Medulla oblongata (tissue), 1 donor: ENCODE results near the gene SRSF7.

Source experiments
- DNase-seq: peaks from one replicate; pipeline ENCODE4 v3.0.0-alpha.2; 2015; ENCODE audit errors: extremely low spot score

The SRSF7 gene

DNA sequence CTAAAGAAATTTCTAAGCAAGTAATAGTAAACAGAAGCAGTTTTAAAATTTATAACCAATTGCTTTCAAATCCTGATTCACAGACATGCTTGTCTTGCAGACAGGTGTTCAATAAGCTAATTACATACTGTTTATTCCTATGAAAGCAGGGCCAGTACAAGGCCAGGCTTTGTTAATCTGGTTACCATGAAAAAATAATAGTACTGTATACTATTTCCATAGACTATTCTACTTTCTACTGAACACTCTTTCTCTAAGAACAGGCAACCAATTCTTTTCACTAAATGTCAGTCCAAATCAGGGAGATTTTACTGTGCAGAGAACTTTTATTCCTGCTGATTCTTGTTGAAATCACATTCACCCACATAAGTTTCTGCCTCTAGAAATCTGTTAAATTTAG, 2.9 kb upstream of the SRSF7 start:
- no peak for DNase-seq

GRCh38 chr2:38751596-38752410, 642 bp upstream of the SRSF7 start:
- peak; percentile 31 for DNase-seq

GRCh38 chr2:38750011-38750890, 910 bp downstream of the SRSF7 start:
- DNase-seq, result peak; percentile 63

DNA sequence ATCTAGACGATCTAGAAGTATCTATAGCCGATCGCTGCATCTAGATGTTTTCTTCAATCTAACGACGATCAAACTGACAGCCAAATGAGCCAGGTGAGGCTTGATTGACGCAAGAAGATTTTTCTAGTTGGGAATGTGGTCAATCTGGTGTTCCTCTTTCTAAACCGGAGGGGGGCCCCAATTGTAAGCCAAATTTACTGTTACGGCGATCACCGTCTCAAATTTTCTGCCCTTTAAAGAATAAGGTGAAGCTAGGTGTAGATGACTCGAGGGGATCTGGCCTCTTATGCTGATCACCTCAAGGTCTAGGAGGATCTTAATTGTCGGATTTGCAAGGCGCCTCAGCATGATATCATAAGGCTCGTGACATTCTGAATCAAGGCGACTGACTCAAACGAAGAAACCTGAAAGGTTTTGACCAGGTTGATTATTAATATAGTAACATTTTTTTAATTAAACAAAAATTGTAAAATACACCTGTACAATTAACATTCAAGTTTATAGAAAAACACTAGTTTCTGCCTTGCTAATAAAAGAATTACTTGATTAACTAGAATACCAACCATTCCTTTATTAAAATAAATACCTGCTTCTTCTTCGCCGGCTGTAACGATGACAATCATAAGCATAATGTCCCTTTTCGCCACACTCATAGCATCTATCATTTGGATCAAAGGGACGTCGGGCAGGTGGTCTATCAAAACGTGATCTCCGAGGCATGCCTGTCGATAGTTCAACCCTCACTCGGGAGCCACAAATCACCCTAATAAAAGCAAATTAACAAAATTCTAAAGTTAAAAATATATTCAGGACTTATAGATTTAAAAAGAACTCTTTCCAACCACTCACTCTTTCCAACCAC, 2.0 kb downstream of the SRSF7 start:
- DNase-seq, result no peak

GRCh38 chr2:38748391-38748790, 2.8 kb downstream of the SRSF7 start:
- DNase-seq, result no peak

- DNase-seq, result no peak
These were observed 3.3 kb downstream of the SRSF7 start for GRCh38 chr2:38747819-38748218.

- no peak for DNase-seq
These were observed 4.1 kb downstream of the SRSF7 start for GRCh38 chr2:38747007-38747424.

DNA sequence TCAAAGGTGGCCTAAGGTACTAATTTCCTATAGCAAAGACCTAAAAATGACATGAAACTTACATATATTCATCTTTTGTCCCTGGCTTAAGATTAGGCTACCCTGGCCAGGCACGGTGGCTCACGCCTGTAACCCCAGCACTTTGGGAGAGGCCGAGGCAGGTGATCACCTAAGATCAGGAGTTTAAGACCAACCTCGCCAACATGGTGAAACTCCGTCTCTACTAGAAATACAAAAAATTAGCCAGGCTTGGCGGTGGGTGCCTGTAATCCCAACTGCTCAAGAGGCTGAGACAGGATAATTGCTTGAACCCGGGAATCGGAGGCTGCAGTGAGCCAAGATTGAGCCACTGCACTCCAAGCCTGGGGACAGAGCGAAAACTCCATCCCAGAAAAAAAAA, 5.9 kb downstream of the SRSF7 start:
- no peak for DNase-seq

- DNase-seq, result no peak
These were observed 6.8 kb downstream of the SRSF7 start for GRCh38 chr2:38744399-38744780.

DNA sequence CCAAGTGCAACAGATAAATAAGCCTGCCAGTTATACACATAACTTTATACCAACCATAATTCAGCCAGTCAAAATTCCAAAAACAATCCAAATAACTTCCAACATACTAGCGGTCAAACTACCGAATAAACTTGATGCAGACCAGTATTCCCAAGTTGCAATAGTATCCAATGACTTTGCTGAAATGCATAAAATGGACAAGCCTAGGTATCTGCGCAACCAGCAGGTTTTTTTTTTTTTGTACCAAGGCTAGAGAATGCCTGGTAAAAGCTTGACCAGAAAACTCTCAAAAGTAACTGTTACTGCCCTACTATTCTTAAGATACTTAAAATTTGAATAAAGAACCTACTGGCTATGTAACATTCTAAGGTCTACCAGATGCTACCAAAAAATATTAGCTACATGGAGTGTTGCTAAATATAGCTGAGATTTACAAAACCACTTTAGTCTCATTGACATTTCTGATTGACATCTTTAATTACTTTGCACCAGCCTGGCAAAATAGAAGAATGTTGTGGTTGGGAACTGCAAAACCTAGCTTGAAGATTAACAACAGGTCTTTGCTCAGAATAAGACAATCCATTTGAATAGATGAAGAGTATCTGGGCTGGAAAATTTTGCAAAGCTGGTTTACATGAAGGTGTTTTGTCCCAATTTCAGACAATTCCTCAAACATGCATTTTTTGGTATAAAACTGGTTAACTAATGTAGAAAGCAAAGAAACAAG, 7.3 kb downstream of the SRSF7 start:
- DNase-seq, result no peak

GRCh38 chr2:38742797-38743559, 8.2 kb downstream of the SRSF7 start:
- DNase-seq, result no peak

DNA sequence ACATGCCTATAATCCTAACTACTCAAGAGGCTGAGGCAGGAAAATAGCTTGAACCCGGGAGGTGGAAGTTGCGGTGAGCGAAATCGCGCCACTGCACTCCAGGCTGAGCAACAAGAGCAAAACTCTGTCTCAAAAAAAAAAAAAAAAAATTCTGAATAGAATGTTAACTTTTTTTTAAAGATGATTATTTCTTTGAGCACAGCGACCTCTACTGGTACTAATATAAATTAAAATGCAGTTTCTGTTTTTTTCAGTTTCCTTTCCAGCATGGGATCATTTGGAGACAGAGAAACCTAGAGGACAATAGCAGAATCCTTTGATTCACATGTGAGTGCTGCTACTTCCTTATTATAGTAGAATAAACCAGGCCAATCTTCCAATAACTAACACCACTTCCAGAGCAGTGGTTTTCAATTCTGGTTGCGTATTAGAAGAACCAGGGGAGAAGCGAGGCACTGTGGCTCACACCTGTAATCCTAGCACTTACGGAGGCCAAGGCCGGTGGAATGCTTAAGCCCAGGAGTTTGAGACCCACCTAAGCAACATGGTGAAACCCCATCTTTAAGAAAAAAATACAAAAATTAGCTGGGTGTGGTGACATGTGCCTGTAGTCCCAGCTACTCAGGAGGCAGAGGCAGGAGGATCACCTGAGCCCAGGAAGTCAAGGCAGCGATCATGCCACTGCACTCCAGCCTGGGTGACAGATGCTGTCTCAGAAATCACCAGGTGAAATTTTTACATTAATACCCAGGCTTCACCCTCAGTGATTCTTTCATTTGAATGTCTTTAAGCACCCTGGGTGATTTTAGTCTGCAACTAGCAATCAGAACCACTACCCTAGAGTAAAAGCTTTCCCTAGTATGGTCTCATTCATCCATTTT, 10.1 kb downstream of the SRSF7 start:
- DNase-seq, result peak; percentile 64

GRCh38 chr2:38739524-38739923, 11.6 kb downstream of the SRSF7 start:
- DNase-seq, result no peak

- DNase-seq, result no peak
These were observed 13.2 kb downstream of the SRSF7 start for GRCh38 chr2:38737925-38738324.

DNA sequence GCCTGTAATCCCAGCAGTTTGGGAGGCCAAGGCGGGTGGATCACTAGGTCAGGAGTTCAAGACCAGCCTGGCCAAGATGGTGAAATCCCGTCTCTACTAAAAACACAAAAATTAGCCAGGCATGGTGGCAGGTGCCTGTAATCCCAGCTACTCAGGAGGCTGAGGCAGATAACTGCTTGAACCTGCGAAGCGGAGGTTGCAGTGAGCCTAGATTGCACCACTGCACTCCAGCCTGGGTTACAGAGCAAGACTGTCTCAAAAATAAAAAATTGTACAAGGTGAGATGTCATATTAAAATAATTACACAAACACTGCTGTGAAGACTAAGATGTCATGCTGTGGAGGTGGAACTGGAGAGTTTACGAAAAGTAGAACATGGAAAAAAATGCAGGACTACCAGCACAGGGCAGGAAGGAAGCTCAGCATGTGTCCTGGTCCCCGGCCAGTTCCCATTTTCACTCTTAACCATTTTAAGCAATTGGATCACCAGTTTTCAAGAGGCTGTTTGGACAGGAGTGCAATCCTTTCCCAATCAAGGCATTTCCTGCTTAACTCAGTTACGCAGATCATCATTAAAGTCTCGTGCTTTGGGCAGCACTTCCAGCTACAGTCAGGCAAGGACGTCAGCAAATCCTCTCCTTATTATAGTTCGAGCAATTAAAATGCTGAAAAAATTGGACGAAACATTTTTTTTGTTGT, 14.0 kb downstream of the SRSF7 start:
- DNase-seq, result peak; percentile 60

DNA sequence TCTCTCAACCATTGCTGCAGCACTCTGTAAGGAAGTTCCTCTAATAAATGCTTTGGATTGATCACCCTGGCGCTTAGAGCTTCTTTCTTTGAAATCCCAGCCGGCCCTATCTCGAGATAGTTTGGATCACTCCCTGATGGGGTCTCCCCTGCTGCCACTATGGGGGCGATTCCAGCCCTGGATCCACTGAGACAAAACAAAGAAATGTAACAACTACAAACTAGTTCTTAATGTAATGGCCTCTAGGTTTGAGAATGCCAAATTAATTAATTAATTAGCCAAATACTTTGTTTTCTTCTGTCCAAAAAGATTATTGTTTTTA, 15.2 kb downstream of the SRSF7 start:
- no peak for DNase-seq

DNA sequence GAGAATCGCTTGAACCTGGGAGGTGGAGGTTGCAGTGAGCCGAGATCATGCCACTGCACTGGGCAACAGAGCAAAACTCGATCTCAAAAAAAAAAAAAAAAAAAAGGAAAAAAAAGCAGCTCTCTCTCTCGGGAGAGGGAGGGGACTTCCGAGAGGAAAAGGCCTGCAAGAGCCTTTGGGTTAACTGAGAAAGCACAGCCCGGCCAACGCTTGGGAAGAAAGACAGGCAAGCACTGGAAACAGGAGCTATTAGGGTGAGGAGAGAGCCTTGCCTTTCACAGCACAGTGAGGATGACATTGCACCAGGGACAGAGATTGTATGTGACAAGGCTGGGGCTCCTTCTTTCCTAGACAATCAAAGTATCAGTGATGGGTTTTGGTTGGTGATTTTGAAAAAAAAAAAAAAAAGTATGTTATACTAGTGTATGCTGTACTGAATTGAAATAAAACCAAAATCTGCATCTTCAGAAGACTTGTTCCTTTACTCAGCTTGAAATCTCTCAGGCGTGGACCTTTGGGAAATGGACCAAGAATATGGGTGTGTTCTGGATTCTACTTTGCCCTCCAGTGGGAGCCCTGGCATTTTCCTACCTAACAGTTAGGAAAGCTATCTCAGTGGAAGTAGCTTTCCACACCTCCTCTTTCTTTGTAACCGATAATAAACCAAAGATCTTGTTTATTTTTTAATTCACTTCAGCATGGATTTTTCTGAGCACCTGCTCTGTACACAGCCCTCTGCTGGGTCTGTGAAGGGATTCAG, 16.7 kb downstream of the SRSF7 start:
- no peak for DNase-seq

- DNase-seq, result no peak
These were observed 17.7 kb downstream of the SRSF7 start for GRCh38 chr2:38733300-38733971.
